Suprapubic skin (tissue), 4 donors: ENCODE measurements around the gene ETV6.

Experiments
- EP300 ChIP-seq: sonication (generic); formaldehyde crosslinking; IDR thresholded peaks from one replicate; pipeline ENCODE4 v1.6.1; 2017; ENCODE audit warnings: antibody characterized with exemption
- POLR2A ChIP-seq, 2 donors: fragments of 450-650 bp; IDR thresholded peaks; one replicate each; pipeline ENCODE4 v1.6.1; 2017; ENCODE audit warnings: antibody characterized with exemption in 2 of 2, mild to moderate bottlenecking in 2 of 2, moderate library complexity in 2 of 2
- POLR2AphosphoS5 ChIP-seq, 3 donors: sonication (generic); formaldehyde crosslinking; IDR thresholded peaks; one replicate each; pipeline ENCODE4 v1.6.1; 2017; ENCODE audit warnings: antibody characterized with exemption in 3 of 3
- TF ChIP-seq, protein P1 (sequence below), 2 donors: fragments of 200-600 bp in 1 of 2; fragments of 450-650 bp in 1 of 2; sonication (generic) in 1 of 2; IDR thresholded peaks; one replicate each; pipeline ENCODE4 v1.5.1; 2016 to 2019; ENCODE audit warnings: antibody characterized with exemption in 2 of 2, mild to moderate bottlenecking in 1 of 2, moderate library complexity in 1 of 2

DNA sequence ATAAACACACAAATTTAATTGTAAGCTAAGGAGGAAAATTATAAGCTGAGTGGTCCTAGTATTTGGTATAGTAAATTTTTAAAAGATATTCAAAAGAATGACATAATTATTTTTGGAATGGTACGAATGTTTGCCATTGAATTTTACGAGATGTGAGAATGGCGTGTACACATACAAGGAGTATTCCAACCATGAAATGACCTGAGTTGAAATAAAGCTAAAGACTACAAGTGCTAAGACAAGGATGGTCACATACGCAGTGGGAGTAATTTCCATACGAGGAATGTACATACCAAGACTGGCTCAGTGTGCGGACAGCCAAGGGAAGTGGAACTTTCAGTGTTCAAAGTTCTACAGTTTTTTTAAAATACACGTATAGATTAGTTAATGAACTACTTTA, 21.1 kb upstream of the ETV6 start:
- TF ChIP-seq EP300 (no peak), POLR2A (IDR thresholded peaks at IDR 0.05) (no peak), POLR2AphosphoS5 (IDR thresholded peaks at IDR 0.05) (no peak)
- TF ChIP-seq, protein P1, sequence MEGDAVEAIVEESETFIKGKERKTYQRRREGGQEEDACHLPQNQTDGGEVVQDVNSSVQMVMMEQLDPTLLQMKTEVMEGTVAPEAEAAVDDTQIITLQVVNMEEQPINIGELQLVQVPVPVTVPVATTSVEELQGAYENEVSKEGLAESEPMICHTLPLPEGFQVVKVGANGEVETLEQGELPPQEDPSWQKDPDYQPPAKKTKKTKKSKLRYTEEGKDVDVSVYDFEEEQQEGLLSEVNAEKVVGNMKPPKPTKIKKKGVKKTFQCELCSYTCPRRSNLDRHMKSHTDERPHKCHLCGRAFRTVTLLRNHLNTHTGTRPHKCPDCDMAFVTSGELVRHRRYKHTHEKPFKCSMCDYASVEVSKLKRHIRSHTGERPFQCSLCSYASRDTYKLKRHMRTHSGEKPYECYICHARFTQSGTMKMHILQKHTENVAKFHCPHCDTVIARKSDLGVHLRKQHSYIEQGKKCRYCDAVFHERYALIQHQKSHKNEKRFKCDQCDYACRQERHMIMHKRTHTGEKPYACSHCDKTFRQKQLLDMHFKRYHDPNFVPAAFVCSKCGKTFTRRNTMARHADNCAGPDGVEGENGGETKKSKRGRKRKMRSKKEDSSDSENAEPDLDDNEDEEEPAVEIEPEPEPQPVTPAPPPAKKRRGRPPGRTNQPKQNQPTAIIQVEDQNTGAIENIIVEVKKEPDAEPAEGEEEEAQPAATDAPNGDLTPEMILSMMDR (IDR thresholded peaks at IDR 0.05): no peak
